HTR-8/SVneo (cell line): ENCODE results near the gene ADCY3.
A peak's percentile ranks its signal among the peaks of the same experiment; 100 is the strongest.
"Not testable (repeated sequence)": the region's sequence is repeated elsewhere in the genome, so short reads cannot be mapped to it uniquely, and the experiment has no call there.

ENCODE experiments used
- DNase-seq: peaks from one replicate; pipeline ENCODE4 v3.0.0; 2011; ENCODE audit warnings: low spot score, mixed read lengths; ENCODE audit not compliant: insufficient read length
- FAIRE-seq: peaks from 2 replicates; lab custom pipeline; 2011; peaks lifted over from hg19 to GRCh38; lab: Jason Lieb, UNC

The ADCY3 gene

DNA sequence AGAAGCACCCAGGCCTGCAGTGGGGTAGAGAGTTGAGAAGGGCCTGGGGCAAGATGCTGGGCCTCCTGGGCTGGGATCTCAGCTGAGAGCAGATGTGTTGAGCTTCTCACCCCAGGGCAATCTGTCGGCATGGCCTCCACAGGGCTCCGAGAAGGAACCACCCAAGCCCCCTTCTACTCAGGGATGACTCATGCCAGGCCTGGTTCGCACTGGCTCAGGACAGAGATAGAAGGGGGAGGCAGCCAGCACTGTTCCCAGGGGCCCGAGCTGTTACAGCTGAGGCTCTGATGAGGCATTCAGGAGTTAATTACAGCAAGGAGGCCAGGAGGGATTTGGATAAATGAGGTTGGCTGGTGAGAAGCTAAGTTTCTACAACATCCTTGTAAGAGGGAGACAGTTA is 64.3 kb downstream of the ADCY3 start:
- DNase-seq (peak; percentile 61), FAIRE-seq (peak; percentile 36)

DNA sequence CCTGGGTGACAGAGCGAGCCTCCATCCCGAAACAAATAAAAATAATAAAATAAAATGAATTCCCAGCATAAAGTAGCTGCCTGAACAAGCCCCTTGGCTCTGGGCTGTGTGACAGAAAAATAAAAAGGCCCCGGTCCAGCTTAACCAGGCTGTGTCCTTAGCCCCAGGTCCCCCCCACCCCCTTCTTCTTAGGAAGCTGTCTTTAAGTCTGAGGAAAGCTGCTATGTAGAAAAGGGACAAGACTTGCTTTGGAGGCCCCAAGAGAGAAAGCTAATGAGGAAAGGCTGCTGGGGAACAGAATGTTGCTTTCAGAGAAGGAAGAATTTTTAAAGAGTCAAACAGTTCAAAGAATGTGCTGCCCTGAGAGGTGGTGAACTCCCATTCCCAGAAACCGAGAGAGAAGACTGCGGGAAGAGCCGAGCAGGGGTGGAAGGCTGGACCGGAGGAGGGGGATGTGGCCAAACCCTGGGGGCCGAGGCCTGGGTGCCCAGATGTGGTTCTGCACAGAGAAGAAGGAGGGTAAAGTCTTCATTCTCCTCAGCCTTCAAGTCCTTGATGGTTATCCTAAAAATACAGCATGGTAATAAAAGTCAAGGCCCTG is 64.9 kb downstream of the ADCY3 start:
- FAIRE-seq (no peak), DNase-seq (no peak)

DNA sequence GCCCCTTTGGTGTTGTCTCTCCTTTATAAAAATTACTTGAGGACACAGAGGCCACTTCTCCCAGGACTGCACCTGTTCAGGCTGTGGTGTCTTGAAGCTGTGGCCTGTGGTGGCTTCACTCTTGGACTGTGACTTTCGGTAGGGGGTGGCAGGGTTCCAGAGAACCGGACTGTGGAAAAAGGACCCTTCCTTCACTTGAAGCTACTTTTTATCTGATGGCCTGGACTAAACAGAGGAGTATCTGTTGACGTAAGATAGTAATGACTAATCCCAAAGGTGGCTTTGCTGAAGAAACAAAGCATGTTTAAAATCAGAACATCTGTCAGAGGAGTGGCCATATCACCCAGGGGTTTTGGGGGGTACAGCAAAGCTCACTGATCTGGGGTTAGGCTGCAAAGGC is 66.0 kb downstream of the ADCY3 start:
- FAIRE-seq = no peak
- no peak for DNase-seq

DNA sequence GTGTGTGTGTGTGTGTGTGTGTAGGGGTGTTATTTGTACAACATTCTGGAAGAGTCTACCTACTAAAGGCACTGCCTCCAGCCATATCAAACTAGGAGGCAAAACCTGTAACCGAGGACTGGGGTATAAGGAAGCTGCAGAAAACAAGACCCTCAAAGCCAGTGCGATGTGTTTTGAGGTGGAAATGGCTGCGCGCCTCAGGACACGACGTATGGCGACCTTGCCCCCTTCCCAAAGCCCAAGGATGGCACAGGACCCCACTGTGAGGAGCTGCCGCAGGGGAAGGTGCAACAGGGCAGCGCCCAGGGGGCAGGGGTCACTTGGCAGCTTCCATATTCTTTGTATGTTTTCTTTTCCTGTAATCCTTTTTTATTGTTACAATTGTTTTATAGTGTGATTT is 67.0 kb downstream of the ADCY3 start:
- DNase-seq (no peak), FAIRE-seq (no peak)

DNA sequence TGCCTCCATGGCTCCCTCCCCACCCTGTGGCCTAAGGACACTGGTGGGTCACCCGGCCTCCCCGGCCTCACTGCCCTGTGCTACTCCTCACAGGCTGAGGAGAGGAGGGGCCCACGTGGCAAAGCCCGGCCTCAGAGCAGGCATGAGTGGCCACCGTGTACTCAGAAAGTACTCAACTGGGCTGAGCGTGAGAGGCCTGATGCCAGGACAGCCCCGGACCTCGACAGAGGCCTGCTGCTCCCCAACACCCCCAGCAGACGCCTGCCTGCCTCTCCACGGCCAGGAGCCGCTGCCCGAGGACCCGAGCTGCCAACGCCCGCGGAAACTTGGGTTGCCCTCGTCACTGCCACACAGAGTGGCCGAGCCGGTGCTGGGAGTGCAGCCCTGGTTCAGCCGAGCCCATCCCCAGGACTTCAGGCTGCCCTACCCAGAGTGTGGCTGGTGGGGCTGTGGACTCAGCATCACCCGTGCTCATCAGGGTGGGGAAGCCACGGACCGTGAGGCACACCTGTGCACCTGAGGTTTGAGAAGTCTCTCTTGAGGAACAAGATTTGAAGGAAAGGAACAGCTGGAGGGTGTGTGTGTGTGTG is 67.5 kb downstream of the ADCY3 start:
- no peak for FAIRE-seq
- no peak for DNase-seq

DNA sequence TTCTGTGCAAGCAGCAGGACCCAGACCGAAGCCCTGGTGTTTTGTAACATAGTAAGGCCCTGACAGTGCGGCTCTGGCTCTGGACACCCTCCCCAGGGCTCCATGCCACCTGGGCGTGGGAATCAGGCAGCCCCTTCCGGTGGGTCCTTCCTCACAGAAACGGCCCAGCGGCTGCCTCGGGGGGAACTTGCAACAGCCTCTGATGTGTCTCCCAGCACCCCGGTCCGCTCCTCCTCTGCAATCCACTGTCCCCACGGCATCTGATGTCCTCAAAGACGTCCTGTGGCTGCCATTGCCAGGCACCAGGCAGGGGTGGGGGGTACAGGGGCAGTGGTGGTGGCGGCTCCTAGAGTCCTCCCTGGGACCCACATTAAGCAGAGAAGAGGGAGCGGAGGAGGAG is 68.0 kb downstream of the ADCY3 start:
- FAIRE-seq (no peak), DNase-seq (no peak)

DNA sequence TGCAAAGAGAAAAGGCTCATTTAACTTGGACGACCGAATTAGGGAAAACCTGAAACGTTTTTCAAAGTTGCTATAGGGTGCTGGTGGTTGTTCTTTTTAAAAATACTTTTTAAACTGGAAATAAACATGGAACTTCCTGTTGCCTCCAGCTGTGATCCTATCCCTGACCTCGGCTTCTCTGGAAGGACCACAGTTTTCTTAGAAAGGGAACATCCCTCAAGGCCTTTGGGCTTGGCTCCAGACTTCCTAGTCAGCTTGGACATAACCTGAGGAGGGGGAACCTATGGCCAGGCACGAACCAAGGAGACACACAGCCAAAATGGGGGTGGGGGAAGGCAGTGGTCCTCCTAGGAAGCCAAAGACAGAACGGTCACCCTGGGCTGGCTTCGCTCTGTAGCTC is 69.1 kb downstream of the ADCY3 start:
- DNase-seq (no peak), FAIRE-seq (no peak)

DNA sequence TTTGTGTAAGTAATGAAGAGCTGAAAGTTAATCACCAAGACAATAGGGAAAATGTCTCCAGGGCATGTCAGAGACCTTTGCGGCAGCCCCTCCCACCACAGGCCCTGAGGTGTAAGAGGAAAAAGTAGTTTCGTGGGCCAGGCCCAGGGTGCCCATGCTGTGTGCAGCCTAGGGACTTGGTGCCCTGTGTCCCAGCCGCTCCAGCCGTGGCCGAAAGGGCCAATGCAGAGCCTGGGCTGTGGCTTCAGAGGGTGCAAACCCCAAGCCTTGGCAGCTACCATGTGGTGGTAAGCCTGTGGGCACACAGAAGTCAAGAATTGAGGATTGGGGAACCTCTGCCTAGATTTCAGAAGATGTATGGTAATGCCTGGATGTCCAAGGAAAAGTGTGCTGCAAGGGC is 74.3 kb downstream of the ADCY3 start:
- FAIRE-seq (no peak), DNase-seq (no peak)

DNA sequence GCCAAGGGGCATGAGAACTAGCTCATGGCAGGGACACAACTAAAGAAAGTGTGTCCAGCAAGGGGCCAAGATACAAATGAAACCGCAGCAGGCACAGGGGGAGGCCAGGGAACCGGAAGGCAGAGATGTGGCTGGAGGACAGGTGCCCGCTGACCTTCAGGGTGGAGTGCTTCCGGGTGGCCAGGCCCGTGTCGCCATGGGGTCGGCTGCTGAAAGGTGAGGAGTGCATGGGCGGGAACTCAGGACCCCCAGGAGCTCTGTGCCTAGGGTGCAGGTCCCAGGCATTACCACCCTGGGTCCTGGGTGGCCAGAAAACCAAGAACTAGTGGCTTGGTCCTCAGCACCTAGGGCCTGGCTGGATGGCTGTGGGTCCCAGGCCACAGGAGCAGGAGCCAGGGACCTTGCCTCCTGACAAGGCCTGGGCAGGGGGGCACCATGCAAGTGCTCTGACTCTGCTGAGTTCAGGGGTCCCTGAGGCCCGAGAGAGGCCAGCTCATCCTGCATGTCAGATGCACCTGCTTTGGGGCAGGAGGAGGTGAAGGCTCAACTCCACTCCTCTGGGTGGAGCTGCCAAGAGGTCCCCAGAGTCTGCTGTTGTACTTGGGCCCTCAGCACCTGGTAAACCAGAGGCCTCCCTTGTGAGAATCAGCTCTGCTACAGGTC is 75.9 kb downstream of the ADCY3 start:
- DNase-seq (no peak), FAIRE-seq (no peak)

DNA sequence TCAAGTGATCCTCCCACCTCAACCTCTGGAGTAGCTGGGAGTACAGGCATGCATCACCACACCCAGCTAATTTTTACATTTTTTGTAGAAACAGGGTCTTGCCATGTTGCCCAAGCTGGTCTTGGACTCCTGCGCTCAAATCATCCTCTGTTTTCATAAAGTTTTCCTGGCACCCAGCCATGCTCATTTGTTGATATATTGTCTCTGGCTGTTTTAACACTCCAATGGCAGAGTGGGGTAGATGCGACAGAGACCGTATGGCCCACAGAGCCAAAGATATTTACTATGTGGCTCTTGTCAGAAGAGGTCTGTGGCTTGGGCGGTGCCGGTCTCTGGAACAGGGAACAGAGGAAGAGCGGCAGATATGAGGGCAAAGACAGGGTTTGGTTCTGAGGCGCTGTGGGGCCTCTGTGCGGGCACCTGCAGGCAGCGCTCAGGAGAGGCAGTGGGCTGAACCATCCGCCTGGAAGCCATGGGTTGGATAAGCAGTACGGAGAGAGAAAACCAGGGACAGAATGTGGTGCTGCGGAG is 76.6 kb downstream of the ADCY3 start:
- DNase-seq (no peak), FAIRE-seq (no peak)

DNA sequence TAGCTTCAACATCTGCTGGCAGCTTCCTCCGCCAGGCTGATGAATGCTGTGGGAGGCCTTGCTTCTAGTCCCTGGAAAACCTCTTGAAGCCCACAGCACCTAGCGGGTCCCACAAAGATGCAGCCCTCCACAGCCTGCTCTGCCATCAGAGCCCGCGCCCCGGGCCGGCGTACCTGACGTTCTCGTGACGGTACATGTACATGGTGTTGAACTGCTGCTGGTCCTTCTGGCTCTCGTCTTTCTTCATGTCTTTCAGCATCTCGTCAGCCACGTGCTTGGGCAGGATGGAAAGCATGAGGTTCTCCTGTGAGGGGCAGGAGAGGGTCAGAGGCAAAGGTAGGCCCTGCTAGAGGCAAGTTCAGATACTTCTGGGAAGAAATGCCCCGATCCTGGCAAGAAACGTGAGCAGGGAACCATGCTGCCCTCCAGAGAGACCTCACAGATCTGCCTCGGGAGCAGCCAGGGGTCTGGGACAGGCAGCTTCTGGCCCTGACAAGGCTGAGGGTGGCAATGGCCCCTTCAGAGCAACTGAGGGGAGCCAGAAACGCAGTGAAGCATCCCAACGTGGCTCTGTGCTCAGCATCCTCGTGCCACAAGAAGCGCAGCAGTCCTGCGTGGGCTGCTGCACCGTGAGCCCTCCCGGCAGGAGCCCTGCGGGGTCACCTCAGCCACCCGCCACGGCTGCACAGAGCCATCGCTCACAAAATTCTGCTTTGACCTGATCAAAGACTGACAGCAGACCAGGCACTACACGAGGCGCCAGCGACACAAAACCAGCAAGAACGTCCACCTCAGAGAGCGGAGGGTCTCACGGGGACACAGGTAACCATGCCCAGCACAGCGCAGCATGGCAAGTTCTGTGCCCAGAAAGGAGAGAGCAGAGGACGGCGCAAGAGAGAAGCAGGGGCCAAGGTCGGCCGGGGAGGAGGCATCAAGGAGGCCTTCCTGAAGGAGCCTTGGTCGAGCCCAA is 77.7 kb downstream of the ADCY3 start:
- FAIRE-seq (no peak), DNase-seq (no peak)

DNA sequence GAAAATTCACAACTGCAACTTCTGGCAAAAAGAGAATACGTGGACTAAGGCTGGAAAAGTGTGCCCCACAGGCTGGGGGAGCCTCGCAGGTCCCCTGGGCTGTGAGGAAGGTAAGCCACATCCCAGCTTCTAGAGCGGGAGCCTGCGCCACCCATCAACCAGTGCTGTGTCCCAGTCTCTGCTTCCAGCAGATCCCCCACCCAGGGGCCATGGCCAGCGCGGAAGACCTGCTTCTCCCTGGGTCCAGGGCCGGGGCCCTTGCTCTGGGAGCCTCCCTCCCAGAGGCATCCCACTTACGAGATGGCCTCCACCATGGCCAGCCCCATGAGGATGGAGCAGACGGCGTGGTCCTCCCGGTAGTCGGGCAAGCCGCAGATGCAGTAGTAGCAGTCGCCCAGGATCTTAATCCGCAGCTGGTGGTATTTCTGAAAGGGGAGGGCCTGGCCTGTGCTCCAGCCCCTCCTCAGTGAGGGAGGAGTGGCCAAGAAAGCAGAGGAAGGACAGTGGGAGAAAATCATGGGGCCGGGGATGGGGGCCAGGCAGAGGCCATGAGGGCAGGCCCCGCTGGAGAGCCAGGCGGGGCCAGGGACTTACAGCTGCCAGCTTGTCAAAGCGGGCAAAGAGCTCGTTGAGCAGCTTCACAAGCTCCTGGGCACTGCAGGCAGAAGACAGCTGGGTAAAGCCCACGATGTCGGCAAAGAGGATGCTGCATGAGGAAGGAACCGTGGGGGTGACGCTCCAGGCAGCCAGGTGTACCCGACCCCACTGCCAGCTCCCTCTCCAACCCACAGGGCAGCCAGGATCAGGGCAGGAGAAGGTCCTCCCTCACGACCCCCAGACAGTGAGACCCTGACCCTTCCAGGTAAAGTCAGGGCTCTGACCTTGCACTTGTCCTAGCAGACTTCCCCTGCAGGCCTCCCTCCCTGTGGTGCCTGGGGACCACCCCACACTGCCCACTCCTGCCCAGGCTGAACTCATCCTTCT is 78.8 kb downstream of the ADCY3 start:
- FAIRE-seq (peak; percentile 38), DNase-seq (no peak)

DNA sequence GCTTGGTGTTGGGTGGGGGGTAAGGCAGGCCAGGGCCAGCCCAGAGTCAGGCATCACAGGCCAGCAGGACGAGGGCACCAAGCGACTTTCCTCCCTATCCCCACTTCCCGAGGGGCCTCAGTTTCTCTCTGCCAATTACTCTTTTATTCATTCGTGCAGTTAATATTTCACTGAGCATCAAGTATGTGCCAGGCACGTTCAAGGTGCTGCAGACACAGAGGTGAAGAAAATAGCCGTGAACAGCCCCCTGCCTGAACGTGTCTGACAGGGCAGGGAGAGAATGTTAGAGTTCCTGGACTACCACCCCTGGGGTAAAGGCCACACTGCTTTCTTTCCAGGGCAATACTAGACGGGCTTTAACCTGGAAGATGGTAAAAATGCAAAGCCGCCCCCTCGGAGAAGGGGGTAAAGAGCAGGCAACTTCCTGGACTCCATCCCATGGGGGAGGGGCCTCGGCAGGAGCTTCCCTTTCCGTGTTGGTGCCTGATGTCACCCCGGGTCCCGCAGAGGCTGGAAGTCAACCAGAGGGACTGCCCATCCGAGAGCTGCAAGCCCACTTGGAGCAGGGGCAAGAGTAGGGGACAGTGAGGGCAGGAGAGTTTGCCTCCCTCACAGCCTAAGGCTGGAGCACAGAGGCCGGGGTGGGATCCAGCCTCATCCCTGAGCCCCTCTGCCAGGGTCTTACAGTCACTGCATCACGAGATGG is 79.7 kb downstream of the ADCY3 start:
- FAIRE-seq (no peak), DNase-seq (no peak)

DNA sequence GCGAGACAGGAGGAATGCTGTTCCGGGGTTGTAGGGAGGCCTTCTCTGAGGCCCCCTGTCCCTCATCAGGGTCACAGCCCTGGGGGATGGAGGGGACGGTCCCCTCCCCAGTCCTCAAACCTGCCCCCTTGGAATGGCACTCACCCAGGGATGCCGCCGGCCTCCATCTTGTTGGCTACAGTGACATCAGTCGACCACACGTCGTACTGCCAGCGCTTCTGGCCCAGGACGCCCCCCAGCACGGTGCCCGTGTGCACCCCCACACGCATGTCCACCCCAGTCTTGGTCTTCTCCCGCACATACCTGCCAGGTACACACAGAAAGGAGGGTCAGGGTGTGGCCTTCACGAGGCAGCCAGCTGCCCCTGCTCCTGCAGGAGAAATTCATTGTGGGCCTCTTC is 80.3 kb downstream of the ADCY3 start:
- FAIRE-seq (no peak), DNase-seq (no peak)

DNA sequence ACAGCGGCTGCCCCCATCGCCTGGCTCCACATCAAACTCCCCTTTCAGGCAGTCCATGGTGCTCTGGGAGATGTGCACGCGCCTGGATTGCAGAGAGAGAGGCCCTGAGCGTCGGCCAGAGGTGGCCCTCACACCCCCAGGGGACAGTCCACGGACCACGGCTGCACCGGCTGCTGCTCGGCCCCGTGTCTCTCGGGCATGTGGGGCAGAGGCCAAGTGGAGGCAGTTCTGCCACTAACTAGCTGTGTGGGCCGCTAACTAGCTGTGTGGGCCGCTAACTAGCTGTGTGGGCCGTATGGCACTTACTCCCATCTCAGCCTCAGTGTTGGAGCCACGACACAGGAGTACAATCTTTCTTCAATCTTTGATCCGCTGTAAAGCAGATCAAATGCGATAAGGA is 81.5 kb downstream of the ADCY3 start:
- no peak for FAIRE-seq
- DNase-seq = no peak

DNA sequence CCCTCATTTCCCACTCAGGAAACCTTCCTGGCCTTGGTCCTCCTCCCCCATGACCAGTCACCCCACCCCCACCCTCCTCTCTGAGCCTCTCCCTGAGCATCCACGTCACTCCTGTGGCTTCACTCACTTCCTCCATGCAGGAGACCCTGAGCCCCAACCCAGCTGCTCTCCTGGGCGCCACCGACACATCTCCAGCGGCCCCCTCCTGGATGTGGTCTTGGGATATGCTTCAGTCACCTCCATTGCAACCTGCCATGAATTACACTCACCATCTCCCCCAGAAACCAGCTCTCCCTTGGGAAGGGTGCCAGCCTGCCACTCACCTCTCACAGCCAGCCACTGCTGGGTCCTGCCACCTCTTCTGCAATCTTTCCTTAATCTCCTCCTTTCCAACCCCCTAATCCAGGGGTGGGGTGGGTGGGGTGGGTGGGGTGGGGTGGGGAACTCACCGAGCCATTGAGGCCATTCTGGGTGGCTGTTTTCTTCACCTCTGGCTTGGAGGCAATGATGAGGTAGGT is 82.0 kb downstream of the ADCY3 start:
- DNase-seq = no peak
- no peak for FAIRE-seq

DNA sequence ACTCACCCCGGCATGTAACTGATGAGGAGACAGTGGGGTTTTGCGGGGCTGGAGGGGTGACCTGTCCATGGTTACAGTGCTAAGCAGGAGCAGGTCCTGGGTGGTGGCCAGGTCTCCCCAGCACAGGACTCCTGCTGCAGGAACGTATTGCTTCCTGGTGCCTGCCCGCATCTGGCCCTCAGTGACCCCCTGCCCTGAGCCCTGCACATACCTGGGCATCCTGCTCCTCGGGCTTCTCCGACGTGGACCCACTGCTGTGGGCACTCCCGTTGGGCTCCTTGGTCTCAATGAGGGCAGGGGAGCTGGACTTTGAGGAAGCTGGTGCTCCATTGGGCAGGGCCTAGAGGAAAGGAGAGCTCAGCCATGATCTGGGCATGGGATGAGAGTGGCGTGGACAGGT is 83.3 kb downstream of the ADCY3 start:
- FAIRE-seq = no peak

DNA sequence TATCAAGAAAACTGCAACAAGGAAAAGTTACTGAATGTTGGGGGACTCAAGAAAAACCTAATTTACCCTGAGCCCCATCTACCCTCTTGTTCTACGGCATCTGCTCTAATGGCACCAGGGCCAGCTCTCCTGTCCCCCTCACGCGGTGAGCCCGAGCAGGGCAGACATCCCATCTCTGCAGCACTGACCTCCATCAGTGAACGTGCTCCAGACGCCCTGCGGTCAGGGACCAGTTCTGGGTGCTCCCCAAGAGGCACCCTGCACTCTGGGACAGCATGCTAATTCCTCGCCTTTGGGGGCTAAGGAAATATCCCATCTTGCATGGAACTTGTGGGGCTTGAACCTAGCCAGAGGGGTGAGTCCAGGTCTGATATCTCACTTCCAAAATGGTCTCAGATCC is 83.8 kb downstream of the ADCY3 start:
- DNase-seq (no peak), FAIRE-seq (no peak)

More for the DNA sequence above, 83.3 kb downstream of the ADCY3 start:
- no peak for DNase-seq

DNA sequence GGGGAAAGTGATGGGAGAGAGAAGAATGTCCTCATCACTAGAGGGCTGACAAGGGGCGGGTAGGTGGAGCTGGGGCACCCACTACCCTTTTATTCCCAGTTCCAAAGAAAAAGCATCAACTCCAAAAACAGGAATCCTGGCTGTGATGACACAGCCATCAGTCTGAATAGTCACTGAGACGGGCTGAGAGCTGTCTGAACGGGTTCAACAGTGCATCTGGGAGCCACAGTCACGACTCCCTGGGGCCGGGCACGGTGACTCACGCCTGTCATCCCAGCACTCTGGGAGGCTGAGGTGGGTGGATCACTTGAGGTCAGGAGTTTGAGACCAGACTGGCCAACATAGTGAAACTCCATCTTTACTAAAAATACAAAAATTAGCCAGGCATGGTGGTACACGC is 84.6 kb downstream of the ADCY3 start:
- FAIRE-seq = peak; percentile 58
- not testable (repeated sequence) for DNase-seq
